ENCODE measurements around the gene HPSE2. TPM values are rescaled to one million over a fixed set of nuclear protein-coding genes. Genes with fewer than 3 reads are reported as not detected.

Gene HPSE2
- total RNA-seq, 1 experiment from 2014 or later, result not detected

- Histone ChIP-seq H3K4me3 (no peak overlapping the region), H3K36me3 (ENCODE audit: low read depth) (no peaks in the 10 kb centered on the region), H3K4me1 (replicated peaks; ENCODE audit: insufficient read depth) (no peaks in the 10 kb centered on the region), H3K9me3 (ENCODE audit: insufficient read depth, low read depth) (no peaks in the 10 kb centered on the region), H3K27me3 (ENCODE audit: insufficient read depth, low read depth) (no peaks in the 10 kb centered on the region), H4K20me1 (ENCODE audit: insufficient read depth) (no peaks in the 10 kb centered on the region), H3K27ac (no peak overlapping the region), H2AFZ (no peak overlapping the region), H3K4me2 (no peak overlapping the region), H3K9me2 (ENCODE audit: insufficient read depth) (no peaks in the 10 kb centered on the region), H3F3A (ENCODE audit: insufficient read depth, low read depth) (no peaks in the 10 kb centered on the region), H3K79me2 (ENCODE audit: low read depth) (no peaks in the 10 kb centered on the region)
- BruUV-seq (replicated peaks), result no TSS peak
- no peak for TF ChIP-seq EZH2 (IDR thresholded peaks at IDR 0.05; ENCODE audit: low read depth)
- intact Hi-C loops (cut with micrococcal nuclease; ENCODE audit: unreplicated experiment), result no loop called here
- no peak for DNase-seq
- ChIA-PET CTCF (interaction anchor here (0.6 kb wide), 1 partner anchor 1160 kb away, joined by 5 read pairs; no protein-coding TSS in a partner anchor), POLR2A (ENCODE audit: unreplicated experiment) (no interaction called here)
Observed at GRCh38 chr10:98694014-98694413, 541.6 kb downstream of the HPSE2 start.

- CTCF ChIA-PET, result no interaction called here
Observed at GRCh38 chr10:98687685-98688084, 548.0 kb downstream of the HPSE2 start.

GRCh38 chr10:98684019-98684899, 551.4 kb downstream of the HPSE2 start:
- no peak overlapping the region for H3K4me2 ChIP-seq
- CTCF ChIA-PET, result no interaction called here
- DNase-seq, result no peak

More at GRCh38 chr10:98687685-98688084, 548.0 kb downstream of the HPSE2 start:
- intact Hi-C loops (cut with micrococcal nuclease; ENCODE audit: unreplicated experiment), result no loop called here
- Histone ChIP-seq H2AFZ (no peak overlapping the region), H3K79me2 (ENCODE audit: low read depth) (no peaks in the 10 kb centered on the region), H3K27me3 (ENCODE audit: insufficient read depth, low read depth) (no peaks in the 10 kb centered on the region), H3K9me3 (ENCODE audit: insufficient read depth, low read depth) (no peaks in the 10 kb centered on the region), H3K36me3 (ENCODE audit: low read depth) (no peaks in the 10 kb centered on the region), H3K4me2 (no peak overlapping the region), H4K20me1 (ENCODE audit: insufficient read depth) (no peaks in the 10 kb centered on the region), H3K9me2 (ENCODE audit: insufficient read depth) (no peaks in the 10 kb centered on the region), H3F3A (ENCODE audit: insufficient read depth, low read depth) (no peaks in the 10 kb centered on the region), H3K4me1 (replicated peaks; ENCODE audit: insufficient read depth) (no peaks in the 10 kb centered on the region), H3K27ac (no peak overlapping the region), H3K4me3 (no peak overlapping the region)
- POLR2A ChIA-PET (ENCODE audit: unreplicated experiment), result no interaction called here
- no peak for DNase-seq
- TF ChIP-seq EZH2 (IDR thresholded peaks at IDR 0.05; ENCODE audit: low read depth), result no peak
- no peak for TF ChIP-seq CTCF (conservative IDR thresholded peaks at IDR 0.05)
- BruUV-seq (replicated peaks), result no TSS peak

More at GRCh38 chr10:98684019-98684899, 551.4 kb downstream of the HPSE2 start:
- H3K9me3 ChIP-seq (ENCODE audit: insufficient read depth, low read depth), result no peaks in the 10 kb centered on the region
- intact Hi-C loops (cut with micrococcal nuclease; ENCODE audit: unreplicated experiment), result no loop called here
- no peaks in the 10 kb centered on the region for H3K36me3 ChIP-seq (ENCODE audit: low read depth)
- no peak overlapping the region for H3K4me3 ChIP-seq
- no peaks in the 10 kb centered on the region for H3K9me2 ChIP-seq (ENCODE audit: insufficient read depth)
- no peaks in the 10 kb centered on the region for H3F3A ChIP-seq (ENCODE audit: insufficient read depth, low read depth)
- H3K27ac ChIP-seq, result no peak overlapping the region
- no peaks in the 10 kb centered on the region for H3K79me2 ChIP-seq (ENCODE audit: low read depth)
- no peaks in the 10 kb centered on the region for H4K20me1 ChIP-seq (ENCODE audit: insufficient read depth)
- no peaks in the 10 kb centered on the region for H3K27me3 ChIP-seq (ENCODE audit: insufficient read depth, low read depth)
- no peaks in the 10 kb centered on the region for H3K4me1 ChIP-seq (replicated peaks; ENCODE audit: insufficient read depth)
- no peak overlapping the region for H2AFZ ChIP-seq
- TF ChIP-seq EZH2 (IDR thresholded peaks at IDR 0.05; ENCODE audit: low read depth) (no peak), CTCF (conservative IDR thresholded peaks at IDR 0.05) (no peak)
- POLR2A ChIA-PET (ENCODE audit: unreplicated experiment), result no interaction called here
- no TSS peak for BruUV-seq (replicated peaks)

Data from PC-9 (cell line).